Mesodermal cell (in vitro differentiated cells): Measurements from ENCODE around the gene TMEM256.

Experiments used
- H3K27ac ChIP-seq: 2 replicates; pipeline ENCODE4 v1.7.0; 2013; ENCODE audit warnings: mild to moderate bottlenecking, low read depth, low read length, moderate library complexity; ENCODE audit not compliant: severe bottlenecking
- H3K36me3 ChIP-seq: 2 replicates; pipeline ENCODE4 v1.7.1; 2013; ENCODE audit warnings: mild to moderate bottlenecking, low read length, moderate library complexity; ENCODE audit not compliant: control insufficient read depth, insufficient read depth
- H3K4me1 ChIP-seq: one replicate; pipeline ENCODE4 v1.7.1; 2013; ENCODE audit warnings: mild to moderate bottlenecking, low read length; ENCODE audit not compliant: insufficient read depth, control insufficient read depth, poor library complexity, severe bottlenecking
- H3K4me3 ChIP-seq: 2 replicates; pipeline ENCODE4 v1.7.0; 2013; ENCODE audit warnings: low read length, control low read depth, mild to moderate bottlenecking; ENCODE audit not compliant: insufficient read depth, poor library complexity, severe bottlenecking; ENCODE audit errors: extremely low read depth
- H3K9me3 ChIP-seq: 2 replicates; pipeline ENCODE4 v1.7.1; 2013; ENCODE audit warnings: mild to moderate bottlenecking, low read length, moderate library complexity; ENCODE audit not compliant: control insufficient read depth
- WGBS, 2 experiments: methylation state at CpG; one replicate each; pipeline ENCODE4 v1.1.5; 2013; ENCODE audit warnings: missing lambda C conversion rate in 2 of 2; ENCODE audit not compliant: insufficient coverage in 2 of 2; 5-methylcytosine and 5-hydroxymethylcytosine counted together

TMEM256 gene

DNA sequence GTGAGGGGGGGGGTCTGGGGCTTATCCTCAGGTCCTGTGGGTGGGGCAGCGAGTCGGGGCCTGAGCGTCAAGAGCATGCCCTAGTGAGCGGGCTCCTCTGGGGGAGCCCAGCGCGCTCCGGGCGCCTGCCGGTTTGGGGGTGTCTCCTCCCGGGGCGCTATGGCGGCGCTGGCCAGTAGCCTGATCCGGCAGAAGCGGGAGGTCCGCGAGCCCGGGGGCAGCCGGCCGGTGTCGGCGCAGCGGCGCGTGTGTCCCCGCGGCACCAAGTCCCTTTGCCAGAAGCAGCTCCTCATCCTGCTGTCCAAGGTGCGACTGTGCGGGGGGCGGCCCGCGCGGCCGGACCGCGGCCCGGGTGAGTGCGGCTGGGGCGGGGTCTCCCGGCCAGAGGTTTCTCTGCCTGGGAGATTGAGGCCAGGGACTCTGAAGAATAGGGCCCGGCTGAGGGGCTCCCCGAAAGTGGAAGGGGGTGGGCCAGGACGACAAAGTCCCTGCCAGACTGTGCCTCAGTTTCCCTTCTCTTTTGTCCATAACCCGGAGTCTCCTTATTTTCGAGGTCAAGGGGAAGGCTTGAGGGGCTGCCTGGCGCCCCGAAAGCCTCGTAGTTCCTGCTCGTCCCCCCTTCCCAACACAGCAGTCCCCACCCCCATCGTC is 35.7 kb upstream of the TMEM256 start, which contains the start of gene FGF11:
FGF11 (plus strand) TSS at position 51 of the 651 bp plus-strand sequence; CDS start at position 160, 109 bp downstream.
- H3K36me3 ChIP-seq, result no peaks in the 10 kb centered on the region
- peak within 1 kb of the TSS; percentile 91 for H3K27ac ChIP-seq
- H3K4me1 ChIP-seq, result peaks cover 17% of the 10 kb centered on the region
- no peaks in the 10 kb centered on the region for H3K9me3 ChIP-seq
- peak within 1 kb of the TSS; percentile 75 for H3K4me3 ChIP-seq
- 2 to 3% methylated on average over 35 to 46 of the region's 50 CpGs for WGBS, 2 experiments

DNA sequence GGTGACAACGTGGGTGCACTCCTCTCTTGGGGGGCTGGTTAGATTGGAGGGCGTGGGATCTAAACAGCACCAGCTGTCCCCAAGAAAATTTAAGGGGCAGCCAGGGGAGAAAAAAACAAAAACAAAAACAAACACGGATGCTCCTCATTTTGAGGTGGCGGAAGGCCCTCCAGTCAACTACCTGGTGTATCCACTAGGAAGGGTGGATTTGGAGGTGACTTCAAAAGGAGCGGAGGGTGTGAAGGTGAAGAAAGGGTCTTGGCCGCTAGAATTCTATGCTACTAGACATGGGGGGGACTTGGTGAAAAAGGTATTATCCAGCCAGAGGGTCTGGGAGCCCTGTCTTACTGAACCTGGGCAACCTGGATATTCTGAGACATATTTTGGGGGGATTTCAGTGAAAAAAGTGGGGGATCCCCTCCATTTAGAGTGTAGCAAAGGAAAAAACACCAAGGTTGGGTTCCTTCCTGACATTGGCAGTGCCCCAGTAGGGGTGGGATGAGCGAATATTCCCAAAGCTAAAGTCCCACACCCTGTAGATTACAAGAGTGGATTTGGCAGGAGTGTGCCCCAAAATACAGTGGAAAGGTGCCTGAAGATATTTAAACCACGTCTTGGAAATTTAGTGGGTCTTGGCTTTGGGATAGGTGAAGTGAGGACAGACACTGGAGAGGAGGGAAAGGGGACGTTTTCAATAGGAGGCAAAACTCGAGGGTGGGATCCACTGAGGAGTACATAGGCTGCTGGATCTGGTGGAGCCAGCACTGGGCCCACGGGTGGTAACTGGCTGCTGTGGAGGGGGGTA is 35.0 kb upstream of the TMEM256 start:
- H3K9me3 ChIP-seq, result no peaks in the 10 kb centered on the region
- 39 to 43% methylated on average over 8 to 10 of the region's 11 CpGs for WGBS, 2 experiments
- peaks cover 15% of the 10 kb centered on the region for H3K4me1 ChIP-seq
- no peaks in the 10 kb centered on the region for H3K36me3 ChIP-seq
- peak overlapping the region; percentile 75 for H3K4me3 ChIP-seq
- no peak overlapping the region for H3K27ac ChIP-seq

DNA sequence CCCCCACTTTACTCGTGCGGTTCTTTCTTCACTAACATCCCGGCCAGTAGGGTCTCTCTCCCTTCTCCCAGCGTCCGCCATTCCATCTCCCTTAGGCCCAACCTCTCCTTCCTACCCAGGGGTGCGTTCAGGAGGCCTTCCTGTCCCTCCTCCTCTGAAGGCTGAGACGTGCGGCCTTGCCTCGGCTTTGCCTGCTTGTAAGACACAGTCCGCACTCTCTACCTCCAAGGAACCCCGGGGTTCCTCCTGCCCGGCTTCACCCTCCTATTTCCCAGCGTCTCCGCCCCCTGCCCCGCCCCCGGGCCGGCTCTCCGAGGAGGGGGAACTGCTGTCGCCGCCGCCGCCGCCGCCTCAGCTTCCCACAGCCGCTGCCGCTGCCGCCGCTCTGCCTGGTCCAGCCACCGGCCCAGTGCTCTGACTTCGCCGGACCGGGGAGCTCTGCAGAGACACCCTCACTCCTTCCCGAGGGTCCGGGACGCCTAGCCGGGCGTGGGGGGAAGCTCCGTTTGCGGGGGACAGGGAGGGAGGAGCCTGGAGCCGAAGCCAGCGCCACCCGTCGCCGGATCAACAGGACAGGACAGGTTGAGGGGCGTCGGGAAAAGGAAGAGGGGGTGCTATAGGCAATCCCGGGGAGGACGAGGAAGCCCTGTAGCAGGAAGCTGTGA is 34.2 kb upstream of the TMEM256 start:
- Histone ChIP-seq H3K4me1 (peaks cover 15% of the 10 kb centered on the region), H3K4me3 (peak overlapping the region; percentile 52), H3K9me3 (no peaks in the 10 kb centered on the region), H3K27ac (peak overlapping the region; percentile 16), H3K36me3 (no peaks in the 10 kb centered on the region)
- WGBS, 2 experiments, result 5 to 7% methylated on average over 28 to 32 of the region's 48 CpGs

DNA sequence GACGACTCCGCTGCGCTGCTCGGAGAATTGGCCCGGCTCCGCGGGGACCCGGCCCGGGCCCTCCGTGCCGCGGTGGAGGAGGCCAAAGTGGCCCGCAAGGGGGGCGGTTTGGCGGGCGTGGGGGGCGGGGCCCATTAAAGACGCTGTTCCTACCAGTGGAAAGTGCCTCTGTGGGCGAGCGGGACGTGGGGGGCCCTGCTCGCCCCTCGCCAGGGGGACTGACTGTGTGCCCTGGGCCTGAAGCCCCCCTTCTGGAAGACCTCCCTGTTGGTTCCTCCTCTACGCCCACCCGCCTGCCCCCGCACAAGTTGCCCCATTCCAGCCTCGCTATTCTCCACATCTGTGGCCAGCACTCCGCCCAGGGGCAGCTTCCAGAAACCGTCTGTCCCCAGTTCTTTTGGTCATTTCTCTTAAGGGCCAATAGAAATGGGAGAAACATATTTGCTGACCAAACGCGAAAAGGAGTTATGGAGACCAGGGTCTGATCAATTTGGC is 33.5 kb upstream of the TMEM256 start:
- H3K36me3 ChIP-seq, result no peaks in the 10 kb centered on the region
- peaks cover 15% of the 10 kb centered on the region for H3K4me1 ChIP-seq
- WGBS, 2 experiments, result 6 to 22% methylated on average over 15 to 19 of the region's 31 CpGs
- no peak overlapping the region for H3K27ac ChIP-seq
- peak overlapping the region; percentile 52 for H3K4me3 ChIP-seq
- H3K9me3 ChIP-seq, result no peaks in the 10 kb centered on the region

DNA sequence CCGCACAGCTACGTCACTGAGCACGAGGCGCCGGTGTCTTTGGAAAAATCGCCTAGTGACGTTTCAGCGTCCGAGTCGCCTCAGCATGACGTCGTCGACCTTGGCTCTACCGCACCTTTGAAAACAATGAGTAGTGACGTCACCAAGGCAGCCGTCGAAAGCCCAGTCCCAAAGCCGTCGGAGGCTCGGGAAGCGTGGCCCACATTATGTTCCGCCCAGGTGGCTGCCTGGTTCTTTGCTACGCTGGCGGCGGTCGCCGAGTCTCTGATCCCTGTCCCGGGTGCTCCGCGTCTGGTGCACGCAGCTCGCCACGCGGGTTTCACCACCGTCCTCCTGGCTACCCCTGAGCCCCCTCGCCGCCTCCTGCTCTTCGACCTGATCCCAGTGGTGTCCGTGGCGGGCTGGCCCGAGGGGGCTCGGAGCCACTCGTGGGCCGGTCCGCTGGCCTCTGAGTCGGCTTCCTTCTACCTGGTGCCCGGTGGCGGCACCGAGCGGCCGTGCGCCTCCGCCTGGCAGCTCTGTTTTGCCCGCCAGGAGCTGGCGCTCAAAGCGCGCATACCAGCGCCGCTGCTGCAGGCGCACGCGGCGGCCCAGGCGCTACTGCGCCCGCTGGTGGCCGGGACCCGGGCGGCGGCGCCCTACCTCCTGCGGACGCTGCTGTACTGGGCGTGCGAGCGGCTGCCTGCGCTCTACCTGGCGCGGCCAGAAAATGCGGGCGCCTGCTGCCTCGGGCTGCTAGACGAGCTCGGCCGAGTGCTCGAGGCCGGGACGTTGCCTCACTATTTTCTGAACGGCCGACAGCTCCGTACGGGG is 32.9 kb upstream of the TMEM256 start:
- 3 to 5% methylated on average over 77 to 91 of the region's 92 CpGs for WGBS, 2 experiments
- H3K27ac ChIP-seq, result peak overlapping the region; percentile 45
- H3K4me1 ChIP-seq, result peaks cover 15% of the 10 kb centered on the region
- H3K9me3 ChIP-seq, result no peaks in the 10 kb centered on the region
- H3K36me3 ChIP-seq, result no peaks in the 10 kb centered on the region
- H3K4me3 ChIP-seq, result peak overlapping the region; percentile 52

DNA sequence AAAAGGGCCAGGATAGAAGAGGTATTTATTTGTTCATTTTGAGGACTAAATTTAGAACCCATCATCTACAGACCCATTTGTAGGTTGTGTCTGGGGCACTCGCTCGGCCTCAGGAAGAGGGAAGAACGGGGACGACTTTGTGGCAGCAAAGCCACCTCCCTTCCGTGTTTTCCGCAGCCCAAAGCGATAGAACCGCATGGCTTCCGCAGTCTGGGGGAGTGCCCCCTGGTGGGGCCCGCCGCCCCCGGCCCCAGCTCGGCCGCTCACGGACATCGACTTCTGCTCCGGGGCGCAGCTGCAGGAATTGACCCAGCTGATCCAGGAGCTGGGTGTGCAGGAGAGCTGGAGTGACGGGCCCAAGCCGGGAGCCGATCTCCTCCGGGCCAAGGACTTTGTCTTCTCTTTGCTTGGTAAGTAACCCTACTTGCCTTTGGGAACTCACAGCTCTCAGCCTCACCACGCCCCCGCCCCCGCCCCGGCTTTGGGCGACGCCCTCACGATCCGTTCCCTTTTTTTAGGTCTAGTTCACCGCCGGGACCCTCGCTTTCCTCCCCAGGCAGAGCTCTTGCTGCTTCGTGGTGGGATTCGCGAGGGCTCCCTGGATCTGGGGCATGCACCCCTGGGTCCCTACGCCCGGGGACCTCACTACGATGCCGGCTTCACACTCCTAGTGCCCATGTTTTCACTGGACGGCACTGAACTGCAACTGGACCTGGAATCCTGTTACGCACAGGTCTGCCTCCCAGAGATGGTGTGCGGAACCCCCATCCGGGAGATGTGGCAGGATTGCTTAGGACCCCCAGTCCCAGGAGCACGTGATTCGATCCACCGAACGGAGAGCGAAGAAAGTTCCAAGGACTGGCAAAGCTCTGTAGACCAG is 32.0 kb upstream of the TMEM256 start:
- H3K27ac ChIP-seq, result peak overlapping the region; percentile 36
- no peaks in the 10 kb centered on the region for H3K9me3 ChIP-seq
- H3K4me1 ChIP-seq, result peaks cover 10% of the 10 kb centered on the region

DNA sequence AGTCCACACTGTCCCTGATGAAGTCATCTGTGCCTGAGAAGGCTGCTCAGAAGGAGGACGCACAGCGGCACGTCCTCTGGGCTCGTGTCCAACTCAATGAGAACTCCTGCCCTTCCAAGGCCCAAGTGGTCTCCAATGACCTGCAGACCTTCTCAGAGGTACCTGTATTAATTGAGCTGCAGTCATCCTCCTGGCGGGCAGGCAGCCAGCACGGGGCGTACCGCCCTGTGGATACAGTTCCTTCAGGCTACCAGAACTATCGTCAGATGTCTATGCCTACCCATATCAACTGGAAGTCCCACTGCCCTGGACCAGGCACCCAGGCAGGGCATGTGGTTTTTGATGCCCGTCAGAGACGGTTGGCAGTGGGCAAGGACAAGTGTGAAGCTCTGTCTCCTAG is 28.4 kb upstream of the TMEM256 start:
- Histone ChIP-seq H3K36me3 (no peaks in the 10 kb centered on the region), H3K9me3 (no peaks in the 10 kb centered on the region), H3K4me3 (no peak overlapping the region), H3K4me1 (no peaks in the 10 kb centered on the region), H3K27ac (no peak overlapping the region)
- WGBS, 2 experiments, result 93 to 94% methylated on average over 11 of the region's 11 CpGs

More for the DNA sequence above, 32.0 kb upstream of the TMEM256 start:
- H3K4me3 ChIP-seq, result peak overlapping the region; percentile 52
- no peaks in the 10 kb centered on the region for H3K36me3 ChIP-seq
- 8% methylated on average over 45 to 49 of the region's 49 CpGs for whole genome bisulfite sequencing, 2 experiments

DNA sequence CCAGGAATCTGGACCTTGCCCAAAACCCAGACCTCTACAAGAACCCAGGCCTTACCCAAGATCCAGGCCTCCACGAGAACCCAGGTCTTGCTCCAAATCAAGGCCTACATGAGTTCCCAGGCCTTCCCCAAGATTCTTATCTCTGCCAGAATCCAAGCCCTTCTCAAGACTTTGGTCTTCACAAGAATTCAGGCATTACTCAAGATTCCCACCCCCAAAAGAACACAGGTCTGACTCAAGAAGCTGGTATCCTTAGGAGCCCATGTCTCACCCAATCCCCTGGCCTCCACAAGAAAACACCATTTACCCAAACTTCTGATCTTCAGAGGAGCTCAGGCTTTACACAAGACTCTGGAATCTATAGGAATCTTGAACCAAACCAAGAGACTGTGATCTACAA is 27.3 kb upstream of the TMEM256 start:
- 100% methylated on average over 1 of the region's 1 CpG for WGBS, 2 experiments
- no peaks in the 10 kb centered on the region for H3K4me1 ChIP-seq
- no peak overlapping the region for H3K27ac ChIP-seq
- H3K36me3 ChIP-seq, result no peaks in the 10 kb centered on the region
- no peak overlapping the region for H3K4me3 ChIP-seq
- no peaks in the 10 kb centered on the region for H3K9me3 ChIP-seq

DNA sequence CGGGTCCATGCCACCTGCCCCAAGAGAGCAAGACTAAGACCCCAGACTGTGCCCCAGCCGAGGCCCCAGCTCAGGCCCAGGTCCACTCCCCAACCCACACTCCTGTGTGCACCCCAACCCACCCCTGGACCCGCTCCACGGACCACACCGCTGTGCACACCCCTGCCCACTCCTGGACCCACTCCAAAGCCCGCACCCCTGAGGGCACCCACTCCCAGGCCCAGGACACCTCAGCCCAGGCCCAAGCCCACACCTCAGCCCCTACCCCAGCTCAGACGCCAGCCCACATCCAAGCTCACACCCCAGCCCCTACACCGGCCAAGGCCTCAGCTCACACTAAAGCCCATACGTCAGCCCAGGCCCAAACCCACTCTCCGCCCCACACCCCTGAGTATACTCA is 25.8 kb upstream of the TMEM256 start:
- Histone ChIP-seq H3K27ac (no peak overlapping the region), H3K9me3 (no peaks in the 10 kb centered on the region)
- 98% methylated on average over 4 to 10 of the region's 10 CpGs for WGBS, 2 experiments

More for the DNA sequence above, 25.8 kb upstream of the TMEM256 start:
- no peak overlapping the region for H3K4me3 ChIP-seq
- no peaks in the 10 kb centered on the region for H3K4me1 ChIP-seq
- H3K36me3 ChIP-seq, result no peaks in the 10 kb centered on the region
